HG03469 (cell line): ENCODE measurements around the gene DDOST.

Experiments used
- ATAC-seq: cut with Tn5 transposase; IDR thresholded peaks from one replicate; pipeline ENCODE4 v1.9.1; 2021; ENCODE audit warnings: mild to moderate bottlenecking, moderate library complexity, moderate number of reproducible peaks; ENCODE audit not compliant: unreplicated experiment

Gene DDOST

GRCh38 chr1:20663365-20663764 lies 2.2 kb upstream of the DDOST start:
- no peak for ATAC-seq

DNA sequence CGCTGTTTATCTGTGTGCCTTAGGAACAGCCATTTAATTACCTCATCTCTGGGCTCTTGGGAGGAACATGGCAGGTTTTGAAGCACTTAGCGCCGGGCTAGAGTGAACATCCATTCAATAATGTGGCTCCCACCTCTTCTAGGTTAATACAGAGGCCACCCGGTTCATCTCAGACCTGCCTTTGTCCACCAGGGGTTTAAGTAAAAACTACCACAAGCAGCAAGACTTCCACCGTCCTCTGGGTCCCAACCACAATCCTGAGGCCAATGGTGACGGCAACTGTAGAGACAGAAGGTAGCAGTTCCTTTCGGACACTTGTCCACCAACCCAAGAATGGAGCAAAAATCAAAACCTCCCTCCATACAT lies 924 bp upstream of the DDOST start:
- no peak for ATAC-seq

DNA sequence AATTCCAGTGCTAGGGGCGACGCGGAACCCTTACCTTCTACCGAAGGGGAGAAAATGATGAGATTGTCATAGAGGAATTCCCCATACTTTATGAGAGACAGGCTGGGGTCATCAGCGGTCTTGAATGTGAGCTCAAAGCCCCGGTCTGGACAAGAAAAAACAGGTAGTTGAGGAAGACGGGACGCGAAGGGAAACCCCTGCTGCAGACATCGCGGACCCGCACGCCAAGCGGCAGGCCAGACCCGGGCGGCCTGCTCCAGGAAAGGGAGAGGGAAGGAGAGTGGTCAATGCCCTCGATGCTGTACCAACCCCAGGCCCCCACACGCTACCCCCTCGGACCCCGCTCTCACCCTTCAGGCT lies 342 bp downstream of the DDOST start:
- no peak for ATAC-seq

DNA sequence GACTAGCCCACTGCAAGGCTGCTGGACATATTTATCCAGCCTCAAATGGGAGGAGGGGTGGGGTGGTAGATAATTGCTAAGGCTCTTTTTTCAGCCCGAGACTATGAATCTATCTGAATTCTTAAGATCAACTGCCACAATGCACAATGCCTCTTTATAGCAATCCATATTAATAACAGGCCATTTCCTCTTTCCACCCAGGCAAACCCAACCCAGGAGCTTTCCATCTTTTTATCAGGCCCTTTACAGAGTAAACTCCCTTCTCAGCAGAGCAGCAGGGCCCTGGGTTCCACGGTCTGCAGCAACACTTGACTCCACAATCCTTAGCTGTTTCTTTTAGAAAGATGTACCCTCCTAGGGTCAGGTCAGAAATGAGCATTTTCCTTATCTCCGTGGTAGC lies 806 bp downstream of the DDOST start:
- ATAC-seq, result no peak

GRCh38 chr1:20658166-20658915 lies 2.8 kb downstream of the DDOST start:
- ATAC-seq, result no peak

DNA sequence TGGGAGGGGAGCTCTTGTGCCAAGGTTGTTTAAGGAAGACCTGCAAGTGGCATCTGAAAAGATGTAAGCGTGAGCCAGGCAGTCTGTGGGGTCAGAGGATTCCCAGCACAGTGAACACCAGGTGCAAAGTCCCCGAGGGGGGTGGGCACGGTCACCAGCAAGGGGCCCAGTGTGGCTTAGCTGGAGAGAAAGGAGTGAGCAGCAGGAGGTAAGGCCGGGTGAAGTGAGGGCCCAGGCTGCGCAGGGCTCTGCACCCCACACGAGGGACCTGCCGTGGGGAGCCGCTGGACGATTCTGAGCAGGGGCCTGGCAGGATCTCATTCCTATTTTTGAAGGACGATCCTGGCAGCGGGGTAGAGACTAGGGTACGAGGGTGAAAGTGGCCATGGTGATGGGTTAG lies 4.1 kb downstream of the DDOST start:
- ATAC-seq, result no peak

DNA sequence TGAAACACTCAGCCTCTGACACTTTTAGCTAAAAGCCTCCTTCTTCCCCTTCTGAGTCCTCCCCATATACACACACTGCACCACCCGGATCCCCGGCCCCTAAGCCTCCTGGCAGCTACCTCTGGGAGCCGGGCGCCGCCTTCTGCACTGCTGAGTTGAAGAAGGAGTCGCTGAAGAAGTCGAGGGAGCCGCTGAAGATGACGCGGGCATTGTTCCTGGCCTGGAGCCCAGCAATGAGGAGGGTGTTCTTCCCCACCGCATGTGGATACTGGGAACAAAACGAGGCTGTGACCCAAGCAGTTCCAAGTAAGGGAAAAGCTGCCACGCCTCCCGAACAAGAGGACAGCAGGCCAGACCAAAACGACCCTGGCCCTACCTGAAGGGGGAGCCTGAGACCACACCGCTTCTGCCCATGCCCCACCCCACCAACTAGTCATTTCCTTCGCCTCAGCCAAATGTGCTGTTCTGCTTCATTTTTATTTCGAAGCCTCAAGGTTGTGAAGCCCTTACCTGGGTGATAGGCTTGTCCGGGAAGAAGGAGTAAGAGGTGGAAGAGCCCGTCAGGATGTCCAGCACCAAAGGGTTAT lies 7.0 kb downstream of the DDOST start:
- no peak for ATAC-seq

DNA sequence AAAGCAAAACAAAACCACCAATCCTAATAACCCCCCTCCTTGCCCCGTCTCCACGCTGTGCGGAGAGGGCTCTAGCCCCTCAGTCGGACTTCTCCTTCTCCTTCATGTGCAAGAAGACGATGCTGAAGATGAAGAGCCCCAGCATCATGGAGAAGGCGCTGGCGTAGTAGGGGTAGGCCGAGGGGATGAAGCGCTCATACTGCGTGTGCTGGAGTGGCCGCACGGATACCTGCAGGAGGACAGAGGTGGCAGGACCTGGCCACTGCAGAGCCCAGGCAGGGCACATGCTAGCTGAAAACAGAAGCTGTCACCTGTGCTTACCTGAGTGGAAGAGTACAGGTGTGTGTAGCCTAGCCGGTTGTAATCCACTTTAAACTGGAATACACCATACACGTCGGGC lies 8.9 kb downstream of the DDOST start:
- no peak for ATAC-seq

DNA sequence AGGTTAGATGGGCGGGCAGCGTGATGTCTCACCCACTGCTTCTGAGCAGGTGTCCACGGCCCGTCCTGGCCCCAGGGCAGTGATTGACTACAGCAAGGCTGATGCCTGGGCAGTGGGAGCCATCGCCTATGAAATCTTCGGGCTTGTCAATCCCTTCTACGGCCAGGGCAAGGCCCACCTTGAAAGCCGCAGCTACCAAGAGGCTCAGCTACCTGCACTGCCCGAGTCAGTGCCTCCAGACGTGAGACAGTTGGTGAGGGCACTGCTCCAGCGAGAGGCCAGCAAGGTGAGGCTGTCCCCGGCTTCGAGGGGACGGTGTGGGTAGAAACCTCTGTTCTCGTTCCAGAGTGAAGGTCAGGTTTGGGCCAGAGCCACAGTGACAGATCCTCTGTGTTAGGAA lies 12.2 kb downstream of the DDOST start:
- no peak for ATAC-seq

DNA sequence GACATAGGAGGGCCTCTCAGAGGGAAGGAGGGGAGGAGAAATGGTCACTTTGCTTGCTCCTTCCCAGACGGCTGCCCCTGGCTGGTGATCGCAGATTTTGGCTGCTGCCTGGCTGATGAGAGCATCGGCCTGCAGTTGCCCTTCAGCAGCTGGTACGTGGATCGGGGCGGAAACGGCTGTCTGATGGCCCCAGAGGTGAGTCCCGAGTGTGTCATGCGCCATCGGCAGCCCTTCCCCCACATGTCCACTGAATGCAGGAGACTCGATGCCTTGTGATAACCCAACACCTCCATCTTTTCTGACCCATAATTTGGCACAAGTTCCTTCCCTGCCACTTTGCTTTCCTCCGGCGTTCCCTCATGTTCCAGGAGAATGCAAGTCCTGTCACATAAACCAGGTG lies 12.7 kb downstream of the DDOST start:
- ATAC-seq, result no peak

DNA sequence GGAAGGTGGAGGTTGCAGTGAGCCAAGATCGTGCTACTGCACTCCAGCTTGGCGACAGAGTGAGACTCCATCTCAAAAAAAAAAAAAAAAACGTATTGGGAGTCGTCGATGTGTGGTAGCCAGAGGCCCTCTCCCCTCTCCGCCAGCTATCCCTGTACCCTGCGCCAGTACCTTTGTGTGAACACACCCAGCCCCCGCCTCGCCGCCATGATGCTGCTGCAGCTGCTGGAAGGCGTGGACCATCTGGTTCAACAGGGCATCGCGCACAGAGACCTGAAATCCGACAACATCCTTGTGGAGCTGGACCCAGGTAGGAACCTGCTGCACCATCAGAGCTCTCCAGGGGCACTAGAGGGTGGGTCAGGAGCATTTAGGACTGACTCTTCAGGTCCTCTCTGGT lies 15.8 kb downstream of the DDOST start:
- ATAC-seq, result no peak

DNA sequence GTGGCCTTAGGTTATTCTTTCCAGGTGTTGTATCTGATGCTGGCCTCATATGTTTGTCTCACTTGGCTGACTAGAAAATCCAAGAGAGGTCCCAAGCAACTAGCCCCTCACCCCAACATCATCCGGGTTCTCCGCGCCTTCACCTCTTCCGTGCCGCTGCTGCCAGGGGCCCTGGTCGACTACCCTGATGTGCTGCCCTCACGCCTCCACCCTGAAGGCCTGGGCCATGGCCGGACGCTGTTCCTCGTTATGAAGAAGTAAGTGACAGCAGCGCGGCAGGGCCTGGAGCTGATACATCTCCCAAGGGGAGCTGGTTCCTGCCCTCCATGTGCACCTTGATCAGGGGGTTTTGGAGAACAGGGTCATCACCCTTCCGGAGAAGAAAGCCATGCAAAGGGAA lies 16.8 kb downstream of the DDOST start:
- no peak for ATAC-seq

- no peak for ATAC-seq
These were observed 18.1 kb downstream of the DDOST start for GRCh38 chr1:20643080-20643479.

DNA sequence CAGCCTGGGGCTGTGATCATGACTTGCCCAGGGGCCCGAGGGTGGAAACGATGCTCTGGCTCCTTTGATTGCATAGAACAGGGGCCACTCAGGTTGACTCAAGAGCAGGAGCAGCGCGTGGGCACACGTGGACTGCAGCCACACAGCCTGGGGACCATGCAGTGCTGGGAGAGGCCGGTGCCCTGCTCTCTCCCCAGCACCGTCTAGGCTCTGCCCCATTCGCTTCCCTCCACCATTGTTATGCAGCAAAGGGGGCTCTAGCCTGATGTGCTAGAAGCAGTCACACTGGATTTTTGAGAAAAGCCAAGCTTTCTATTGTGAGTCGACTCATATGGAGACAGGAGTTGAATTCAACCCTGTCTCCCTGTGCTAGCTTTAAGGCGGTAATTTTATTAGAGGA lies 19.2 kb downstream of the DDOST start:
- no peak for ATAC-seq

DNA sequence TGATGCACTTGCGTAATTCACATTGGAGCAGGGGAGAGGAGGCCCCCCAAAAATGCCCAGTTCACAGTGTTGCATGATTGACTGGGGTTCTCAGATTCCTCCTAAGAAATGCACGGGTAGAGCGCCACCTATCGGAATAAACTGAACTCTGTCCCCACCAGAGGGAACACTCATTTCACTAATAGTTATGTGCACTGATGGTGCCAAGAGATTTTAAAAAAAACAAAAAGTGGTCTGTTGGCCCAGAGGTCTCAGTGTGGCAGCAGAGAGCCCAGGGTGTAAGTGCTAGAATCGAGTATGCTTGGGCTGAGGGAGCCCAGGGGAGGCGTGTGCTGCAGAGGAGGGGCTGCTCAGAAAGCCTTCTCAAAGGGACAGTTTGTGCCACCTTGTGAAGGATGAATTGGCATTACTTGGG lies 21.0 kb downstream of the DDOST start:
- ATAC-seq, result no peak

DNA sequence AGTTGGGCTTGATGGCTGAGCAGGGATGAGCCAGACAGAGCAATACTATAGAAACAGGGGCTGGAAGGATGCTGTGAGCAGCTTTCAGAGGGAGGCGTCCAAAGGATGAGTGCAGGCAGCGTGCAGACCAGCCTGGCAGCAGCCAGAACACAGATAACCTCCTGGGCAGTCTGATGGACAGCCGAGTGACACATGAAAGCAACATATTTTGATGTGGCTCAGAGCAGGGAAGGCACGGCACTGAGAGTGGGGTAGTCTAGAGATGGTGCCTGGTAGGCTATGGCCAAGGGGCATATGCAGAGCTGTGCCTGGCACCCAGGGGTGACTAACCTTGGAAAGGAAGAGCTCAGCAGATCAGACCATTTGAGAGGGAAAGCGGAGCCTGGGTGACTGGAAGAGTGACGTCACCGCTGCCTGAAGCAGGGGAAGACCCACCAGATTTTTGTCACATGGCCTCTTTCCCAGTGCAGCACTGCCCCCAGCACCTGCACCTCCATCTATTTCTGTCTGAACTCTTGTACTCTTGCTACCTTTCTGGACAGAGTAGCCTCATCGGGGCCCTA lies 24.3 kb downstream of the DDOST start:
- no peak for ATAC-seq

GRCh38 chr1:20634594-20635084 lies 26.5 kb downstream of the DDOST start:
- no peak for ATAC-seq

- no peak for ATAC-seq
These were observed 27.0 kb downstream of the DDOST start for GRCh38 chr1:20634065-20634593.

GRCh38 chr1:20633190-20634064 lies 27.7 kb downstream of the DDOST start, which contains the start of gene PINK1:
TSS of gene PINK1 (plus strand) at chr1:20633458. CDS start at chr1:20633549, 91 bp downstream.
- no peak for ATAC-seq

DNA sequence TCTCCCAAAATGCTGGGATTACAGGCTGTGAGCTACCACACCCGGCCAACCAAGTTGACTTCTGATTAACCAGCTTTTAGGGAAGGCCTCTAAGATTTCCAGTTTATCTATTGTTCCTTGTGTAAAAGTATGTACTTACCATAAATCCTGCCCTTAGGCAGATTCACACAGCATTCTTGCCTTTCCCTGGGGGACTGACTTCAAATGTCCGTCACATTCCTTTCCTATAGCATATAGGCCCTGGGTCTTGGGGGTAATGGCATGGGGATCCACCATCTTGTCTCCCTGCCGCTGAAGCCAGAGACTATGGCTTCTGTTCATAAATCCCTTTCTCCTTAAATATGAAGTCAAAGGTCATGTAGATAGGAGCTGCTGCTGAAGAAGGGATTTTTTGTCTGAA lies 28.8 kb downstream of the DDOST start:
- ATAC-seq, result no peak

DNA sequence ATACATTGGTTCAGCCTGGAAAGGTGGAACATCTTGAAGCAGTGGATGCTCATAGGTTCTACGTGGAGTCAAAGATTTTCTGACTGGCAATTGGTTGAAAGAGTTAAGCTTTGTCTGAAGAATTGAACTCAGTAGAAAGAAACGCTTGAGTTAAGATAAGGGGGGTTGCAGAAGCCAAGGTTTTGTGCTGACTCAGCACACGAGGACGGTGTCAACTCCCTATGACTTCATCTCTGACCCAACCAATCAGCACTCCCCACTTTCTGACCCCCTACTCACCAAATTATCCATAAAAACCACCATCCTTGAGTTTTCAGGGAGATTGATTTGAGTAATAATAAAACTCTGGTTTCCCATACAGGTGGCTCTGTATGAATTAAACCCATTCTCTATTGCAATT lies 30.4 kb downstream of the DDOST start:
- ATAC-seq, result no peak
